ENCODE data around the gene SDHAF2. TPM values are rescaled to one million over a fixed set of nuclear protein-coding genes. Genes with fewer than 3 reads are reported as not detected.
A peak's percentile ranks its signal among the peaks of the same experiment; 100 is the strongest.

SDHAF2 gene
- total and polyA plus RNA-seq, 2 of the 4 experiments (the other 2 are of a cell fraction): 50.4 to 91.1 TPM

DNA sequence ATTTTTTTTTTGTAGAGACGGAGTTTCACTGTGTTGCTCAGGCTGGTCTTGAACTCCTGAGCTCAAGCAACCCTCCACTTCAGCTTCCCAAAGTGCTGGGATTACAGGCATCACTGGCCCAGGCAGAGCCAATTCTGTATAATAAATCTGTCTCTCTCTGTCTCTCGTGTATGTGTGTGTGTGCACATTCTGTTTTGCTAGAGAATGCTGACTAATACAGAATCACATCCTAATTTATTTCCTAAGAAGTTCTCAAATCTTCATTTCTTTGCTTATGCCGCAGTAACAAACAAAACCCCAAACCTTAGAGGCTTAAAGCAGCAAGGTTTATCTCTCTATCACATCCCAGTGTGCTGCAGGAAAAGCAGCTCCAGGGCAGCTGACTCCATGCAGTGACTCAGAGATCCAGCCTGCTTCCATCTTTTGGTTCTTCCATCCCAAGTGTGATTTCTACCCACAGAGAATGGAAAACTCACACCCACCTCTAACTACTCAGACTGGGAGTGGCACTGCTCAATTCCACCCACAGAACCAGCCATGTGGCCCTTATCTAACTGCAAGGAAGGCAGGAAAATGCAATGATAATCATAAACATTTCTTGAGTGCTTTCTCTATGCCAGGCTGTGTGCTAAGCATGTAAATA is 43.6 kb downstream of the SDHAF2 start:
- POLR2A ChIA-PET (ENCODE audit: unreplicated experiment): no interaction called here
- H2BK15ac ChIP-seq (ENCODE audit: low read depth, low read length): no peak overlapping the region
- dilution Hi-C loops (cut with HindIII; ENCODE audit: low sequenced_read_pairs, unreplicated experiment) (no loop called here), in situ Hi-C loops (cut with MboI; ENCODE audit: low sequenced_read_pairs) (no loop called here), intact Hi-C loops (cut with micrococcal nuclease) (no loop called here)
- peaks cover 11% of the 10 kb centered on the region for H3K36me3 ChIP-seq (ENCODE audit: control insufficient read depth, insufficient read depth, low read length)
- no peak overlapping the region for H2AK5ac ChIP-seq (ENCODE audit: low read depth, low read length)
- no peaks in the 10 kb centered on the region; the same call in 1 of the 2 replicates for H4K20me1 ChIP-seq (ENCODE audit: insufficient read depth, low read length)
- CTCF ChIA-PET: interaction anchor here (0.6 to 1.8 kb wide), 2 partner anchors 16 to 165 kb away, joined by 3 to 5 read pairs; no protein-coding TSS in a partner anchor
- no peak overlapping the region for H3K18ac ChIP-seq (ENCODE audit: low read depth, low read length)
- no peak overlapping the region for H4K91ac ChIP-seq (ENCODE audit: insufficient read depth, low read depth, low read length)
- no peaks in the 10 kb centered on the region for H3K79me1 ChIP-seq (ENCODE audit: low read depth in 1 of 2, low read length in 2 of 2)
- no TSS peak for BruUV-seq (replicated peaks)
- H4K5ac ChIP-seq (ENCODE audit: low read depth, low read length): no peak overlapping the region
- TF ChIP-seq MAFK (IDR thresholded peaks at IDR 0.05; ENCODE audit: low read depth, low read length) (peak; percentile 53; the same call in 1 of the 2 replicates), RCOR1 (IDR thresholded peaks at IDR 0.05; ENCODE audit: insufficient replicate concordance, low read length) (no peak), CEBPB (IDR thresholded peaks at IDR 0.05; ENCODE audit: low read depth, low read length) (no peak), BHLHE40 (IDR thresholded peaks at IDR 0.05; ENCODE audit: low read depth, low read length) (no peak), POLR2A (IDR thresholded peaks at IDR 0.05; ENCODE audit: low read depth, low read length) (no peak), RFX5 (IDR thresholded peaks at IDR 0.05; ENCODE audit: low read depth, low read length) (no peak)
- TF ChIP-seq, protein P1, sequence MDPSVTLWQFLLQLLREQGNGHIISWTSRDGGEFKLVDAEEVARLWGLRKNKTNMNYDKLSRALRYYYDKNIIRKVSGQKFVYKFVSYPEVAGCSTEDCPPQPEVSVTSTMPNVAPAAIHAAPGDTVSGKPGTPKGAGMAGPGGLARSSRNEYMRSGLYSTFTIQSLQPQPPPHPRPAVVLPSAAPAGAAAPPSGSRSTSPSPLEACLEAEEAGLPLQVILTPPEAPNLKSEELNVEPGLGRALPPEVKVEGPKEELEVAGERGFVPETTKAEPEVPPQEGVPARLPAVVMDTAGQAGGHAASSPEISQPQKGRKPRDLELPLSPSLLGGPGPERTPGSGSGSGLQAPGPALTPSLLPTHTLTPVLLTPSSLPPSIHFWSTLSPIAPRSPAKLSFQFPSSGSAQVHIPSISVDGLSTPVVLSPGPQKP (IDR thresholded peaks at IDR 0.05; ENCODE audit: borderline replicate concordance, low read depth, low read length): no peak
- TF ChIP-seq, protein P2, sequence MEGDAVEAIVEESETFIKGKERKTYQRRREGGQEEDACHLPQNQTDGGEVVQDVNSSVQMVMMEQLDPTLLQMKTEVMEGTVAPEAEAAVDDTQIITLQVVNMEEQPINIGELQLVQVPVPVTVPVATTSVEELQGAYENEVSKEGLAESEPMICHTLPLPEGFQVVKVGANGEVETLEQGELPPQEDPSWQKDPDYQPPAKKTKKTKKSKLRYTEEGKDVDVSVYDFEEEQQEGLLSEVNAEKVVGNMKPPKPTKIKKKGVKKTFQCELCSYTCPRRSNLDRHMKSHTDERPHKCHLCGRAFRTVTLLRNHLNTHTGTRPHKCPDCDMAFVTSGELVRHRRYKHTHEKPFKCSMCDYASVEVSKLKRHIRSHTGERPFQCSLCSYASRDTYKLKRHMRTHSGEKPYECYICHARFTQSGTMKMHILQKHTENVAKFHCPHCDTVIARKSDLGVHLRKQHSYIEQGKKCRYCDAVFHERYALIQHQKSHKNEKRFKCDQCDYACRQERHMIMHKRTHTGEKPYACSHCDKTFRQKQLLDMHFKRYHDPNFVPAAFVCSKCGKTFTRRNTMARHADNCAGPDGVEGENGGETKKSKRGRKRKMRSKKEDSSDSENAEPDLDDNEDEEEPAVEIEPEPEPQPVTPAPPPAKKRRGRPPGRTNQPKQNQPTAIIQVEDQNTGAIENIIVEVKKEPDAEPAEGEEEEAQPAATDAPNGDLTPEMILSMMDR (conservative IDR thresholded peaks at IDR 0.05; ENCODE audit: low read depth, low read length): no peak
- no peak overlapping the region for H3K4ac ChIP-seq (ENCODE audit: low read depth, low read length)
- WGBS, 2 experiments (ENCODE audit: extremely low coverage in 2 of 2, insufficient read length in 1 of 2): no CpG with 5 or more reads among the region's 3 CpGs
- H3K9ac ChIP-seq (ENCODE audit: low read depth, low read length): no peak overlapping the region
- no peak overlapping the region for H2BK5ac ChIP-seq (ENCODE audit: low read depth, low read length, poor library complexity, severe bottlenecking)
- H4K8ac ChIP-seq (ENCODE audit: low read depth in 2 of 2, low read length in 2 of 2): no peak overlapping the region
- 0 out of 2 replicates have a peak, but pooled peaks cover 6% of the 10 kb centered on the region for H3K9me1 ChIP-seq (ENCODE audit: insufficient read depth, low read length)
- H3K27ac ChIP-seq (ENCODE audit: insufficient read depth, low read length): no peak overlapping the region
- no peak overlapping the region for H3K4me2 ChIP-seq (ENCODE audit: low read depth, low read length)
- peak; percentile 28 for DNase-seq
- H3K14ac ChIP-seq (replicated peaks; ENCODE audit: low read depth, low read length): no peak overlapping the region
- no peak overlapping the region for H3K23ac ChIP-seq (ENCODE audit: low read depth, low read length)
- no peak overlapping the region for H2AK9ac ChIP-seq (replicated peaks; ENCODE audit: low read depth, low read length, poor library complexity)
- H3K9me3 ChIP-seq (ENCODE audit: control insufficient read depth, insufficient read depth, low read length): peaks cover 2% of the 10 kb centered on the region; the same call in 1 of the 2 replicates
- no peak overlapping the region for H2AFZ ChIP-seq (replicated peaks; ENCODE audit: low read length, poor library complexity)
- H2BK120ac ChIP-seq (ENCODE audit: low read depth, low read length): no peak overlapping the region
- no peaks in the 10 kb centered on the region for H3K4me1 ChIP-seq (ENCODE audit: control insufficient read depth, insufficient read depth, low read length)
- H2BK20ac ChIP-seq (ENCODE audit: low read depth, low read length): no peak overlapping the region
- H3K56ac ChIP-seq (ENCODE audit: extremely low read depth, insufficient read depth, low read length): no peak overlapping the region
- ATAC-seq (ENCODE audit: low read depth): peak; percentile 30; the same call in 1 of the 2 replicates
- no peak overlapping the region for H3K4me3 ChIP-seq (ENCODE audit: insufficient read depth, low read depth, low read length)
- H3K27me3 ChIP-seq (ENCODE audit: control insufficient read depth, insufficient read depth, low read length): peaks cover 2% of the 10 kb centered on the region; the same call in 1 of the 2 replicates
